Activated T-helper 17 cell treated with anti-CD3 and anti-CD28 coated beads, Interleukin-2, amount 50 U/mL, for 72 hours (primary cell): ENCODE results near the gene MYOC. TPM values are rescaled to one million over a fixed set of nuclear protein-coding genes. Genes with fewer than 3 reads are reported as not detected.
"Not testable (repeated sequence)": the region's sequence is repeated elsewhere in the genome, so short reads cannot be mapped to it uniquely, and the experiment has no call there.

Experiments
- ATAC-seq: fragments of 150-1000 bp; cut with Tn5 transposase; replicated peaks from 2 replicates; pipeline ENCODE4 v1.10.0; 2021; ENCODE audit warnings: mild to moderate bottlenecking, moderate library complexity
- H3K27ac Mint-ChIP-seq: one replicate; pipeline ENCODE4 v1.8.0; 2022; ENCODE audit warnings: mixed read lengths
- H3K27me3 Mint-ChIP-seq: one replicate; pipeline ENCODE4 v1.8.0; 2022; ENCODE audit warnings: mixed read lengths
- H3K36me3 Mint-ChIP-seq: one replicate; pipeline ENCODE4 v1.8.0; 2022; ENCODE audit warnings: low read depth, mild to moderate bottlenecking, mixed read lengths
- H3K4me1 Mint-ChIP-seq: one replicate; pipeline ENCODE4 v1.8.0; 2022; ENCODE audit warnings: mixed read lengths
- H3K4me3 Mint-ChIP-seq: one replicate; pipeline ENCODE4 v1.8.0; 2022; ENCODE audit warnings: mild to moderate bottlenecking, mixed read lengths
- H3K9me3 Mint-ChIP-seq: one replicate; pipeline ENCODE4 v1.8.0; 2022; ENCODE audit warnings: mixed read lengths
- total RNA-seq, 2 donors: library from RNA; stranded (reverse); gene quantifications; one replicate each; pipeline ENCODE4 v1.2.3, GENCODE V29; 2022

MYOC gene
- total RNA-seq, result not detected

DNA sequence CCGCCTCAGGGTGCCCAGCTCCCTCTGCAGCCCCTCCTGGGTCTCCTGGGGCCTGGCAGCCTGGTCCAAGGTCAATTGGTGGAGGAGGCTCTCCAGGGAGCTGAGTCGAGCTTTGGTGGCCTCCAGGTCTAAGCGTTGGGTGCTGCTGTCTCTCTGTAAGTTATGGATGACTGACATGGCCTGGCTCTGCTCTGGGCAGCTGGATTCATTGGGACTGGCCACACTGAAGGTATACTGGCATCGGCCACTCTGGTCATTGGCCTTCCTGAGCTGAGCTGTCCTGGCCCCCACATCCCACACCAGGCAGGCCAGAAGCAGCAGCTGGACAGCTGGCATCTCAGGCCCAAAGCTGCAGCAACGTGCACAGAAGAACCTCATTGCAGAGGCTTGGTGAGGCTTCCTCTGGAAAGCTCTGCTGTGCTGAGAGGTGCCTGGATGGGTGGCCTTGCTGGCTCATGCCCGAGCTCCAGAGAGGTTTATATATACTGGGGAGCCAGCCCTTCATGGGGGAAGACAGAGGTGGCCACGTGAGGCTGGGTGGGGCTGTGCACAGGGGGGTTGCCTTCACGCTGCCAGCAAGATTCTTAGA, at the start of gene MYOC:
Gene MYOC (minus strand): TSS at position 455 of the 589 bp plus-strand sequence. CDS start 77 bp downstream, at position 378.
- Mint-ChIP-seq H3K4me3 (no peak within 1 kb of the TSS), H3K9me3 (no peaks in the 10 kb centered on the region), H3K27ac (no peak within 1 kb of the TSS), H3K27me3 (no peaks in the 10 kb centered on the region), H3K4me1 (peaks cover 7% of the 10 kb centered on the region), H3K36me3 (no peaks in the 10 kb centered on the region)
- ATAC-seq, result no peak

DNA sequence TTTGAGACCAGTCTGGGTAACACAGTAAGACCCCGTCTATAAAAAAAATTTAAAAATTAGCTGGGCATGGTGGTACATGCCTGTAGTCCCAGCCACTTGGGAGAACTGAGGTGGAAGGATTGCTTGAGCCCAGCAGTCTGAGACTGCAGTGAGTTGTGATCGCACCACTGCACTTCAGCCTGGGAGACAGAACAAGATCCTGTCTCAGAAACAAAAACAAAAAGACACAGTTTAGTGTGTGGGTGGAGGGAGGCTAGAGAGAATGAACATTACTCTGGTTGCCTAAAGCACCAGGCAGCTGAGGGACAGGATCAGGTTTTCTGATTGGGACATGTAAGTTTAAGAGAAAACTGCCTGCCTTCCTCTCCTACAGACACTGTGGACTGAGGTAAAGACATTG, 47.0 kb upstream of the MYOC start:
- ATAC-seq, result no peak
- Mint-ChIP-seq H3K27me3 (no peaks in the 10 kb centered on the region), H3K27ac (no peak overlapping the region), H3K36me3 (peaks cover 55% of the 10 kb centered on the region), H3K9me3 (peaks cover 14% of the 10 kb centered on the region), H3K4me1 (no peaks in the 10 kb centered on the region), H3K4me3 (no peak overlapping the region)

- peaks cover 18% of the 10 kb centered on the region for H3K36me3 Mint-ChIP-seq
- ATAC-seq, H3K27ac Mint-ChIP-seq, H3K4me1 Mint-ChIP-seq, H3K4me3 Mint-ChIP-seq, H3K27me3 Mint-ChIP-seq: not testable (repeated sequence)
- H3K9me3 Mint-ChIP-seq, result peaks cover 14% of the 10 kb centered on the region
Measured at GRCh38 chr1:171695772-171696171, 43.3 kb upstream of the MYOC start.

GRCh38 chr1:171693541-171693940, 41.1 kb upstream of the MYOC start:
- H3K9me3 Mint-ChIP-seq, result peaks cover 15% of the 10 kb centered on the region
- not testable (repeated sequence) for H3K4me1 Mint-ChIP-seq, H3K4me3 Mint-ChIP-seq, H3K27ac Mint-ChIP-seq, ATAC-seq, H3K27me3 Mint-ChIP-seq, H3K36me3 Mint-ChIP-seq

- Mint-ChIP-seq H3K27me3 (peaks cover 3% of the 10 kb centered on the region), H3K36me3 (no peaks in the 10 kb centered on the region), H3K4me3 (no peak overlapping the region), H3K27ac (no peak overlapping the region), H3K9me3 (peaks cover 9% of the 10 kb centered on the region), H3K4me1 (no peaks in the 10 kb centered on the region)
- ATAC-seq, result no peak
Measured at GRCh38 chr1:171683870-171684269, 31.4 kb upstream of the MYOC start.

DNA sequence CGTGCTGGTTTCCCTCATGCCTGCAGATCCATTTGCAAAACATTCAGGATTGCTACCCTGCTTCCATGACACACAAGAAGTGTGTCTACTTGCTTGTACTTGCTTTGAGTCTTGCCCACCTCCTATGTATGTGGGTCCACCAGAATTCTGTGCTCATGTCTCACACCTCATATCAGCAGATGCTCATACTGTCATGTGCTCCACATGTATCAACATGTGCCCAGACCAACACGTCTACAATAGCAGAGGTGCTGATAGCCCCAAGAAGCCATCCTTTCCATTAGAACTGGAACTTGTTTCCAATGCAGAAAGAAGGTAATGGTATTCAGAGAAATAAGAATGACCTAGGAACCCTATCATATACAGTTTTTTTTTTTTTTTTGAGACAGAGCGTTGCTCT, 27.9 kb upstream of the MYOC start:
- Mint-ChIP-seq H3K4me1 (no peaks in the 10 kb centered on the region), H3K36me3 (no peaks in the 10 kb centered on the region), H3K9me3 (peaks cover 4% of the 10 kb centered on the region), H3K27ac (no peak overlapping the region), H3K4me3 (no peak overlapping the region), H3K27me3 (peaks cover 7% of the 10 kb centered on the region)
- ATAC-seq, result no peak

GRCh38 chr1:171676823-171677222, 24.3 kb upstream of the MYOC start:
- Mint-ChIP-seq H3K4me3 (no peak overlapping the region), H3K9me3 (no peaks in the 10 kb centered on the region)
- no peak for ATAC-seq

DNA sequence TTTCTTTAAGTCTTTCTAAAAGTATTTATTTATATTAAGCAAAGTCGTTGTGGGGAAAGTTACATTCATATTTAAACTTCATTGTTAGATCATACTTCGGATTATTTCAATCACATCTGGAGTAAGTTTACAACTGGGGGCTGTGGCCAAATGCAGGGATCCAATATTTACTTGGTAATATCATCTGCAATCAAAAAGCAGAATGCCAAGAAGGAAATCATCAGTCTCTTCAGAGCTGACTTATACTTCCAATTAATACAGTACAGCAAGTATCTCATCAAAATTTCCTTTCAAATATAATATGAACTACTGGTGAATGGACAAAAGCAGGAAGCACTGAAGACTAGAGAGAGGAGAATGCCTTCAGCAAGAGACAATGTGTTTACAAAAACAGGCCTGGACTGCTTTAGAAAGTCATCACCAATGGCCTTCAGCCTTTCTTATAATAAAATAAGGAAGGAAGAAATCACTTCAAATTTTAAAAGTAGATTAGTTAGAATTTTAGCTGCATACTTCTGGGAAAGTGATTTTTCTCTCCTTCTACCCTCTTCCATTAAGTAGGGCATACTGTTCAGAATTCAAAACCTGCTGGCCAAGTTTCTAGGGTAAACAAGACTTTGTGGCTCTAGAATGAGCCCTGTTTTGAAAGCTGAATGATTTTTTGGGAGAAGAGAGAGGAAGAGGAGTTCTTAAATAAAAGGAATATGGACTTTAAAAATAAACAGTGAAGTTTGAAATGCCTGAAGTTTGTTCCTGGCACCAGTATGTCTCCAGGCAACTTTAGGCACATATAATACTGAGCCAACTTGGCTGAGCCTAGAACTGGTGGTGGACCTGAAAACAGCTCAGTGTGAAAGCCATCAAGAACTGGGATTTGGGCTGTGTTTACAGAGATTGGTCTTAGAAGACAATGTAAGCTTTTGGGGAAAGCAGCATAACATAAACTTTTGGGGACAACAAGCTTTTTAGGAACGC, 22.2 kb upstream of the MYOC start:
- H3K27ac Mint-ChIP-seq, result no peak overlapping the region

More at GRCh38 chr1:171676823-171677222, 24.3 kb upstream of the MYOC start:
- no peaks in the 10 kb centered on the region for H3K36me3 Mint-ChIP-seq
- H3K27me3 Mint-ChIP-seq, result peaks cover 12% of the 10 kb centered on the region
- H3K4me1 Mint-ChIP-seq, result no peaks in the 10 kb centered on the region
- H3K27ac Mint-ChIP-seq, result no peak overlapping the region

DNA sequence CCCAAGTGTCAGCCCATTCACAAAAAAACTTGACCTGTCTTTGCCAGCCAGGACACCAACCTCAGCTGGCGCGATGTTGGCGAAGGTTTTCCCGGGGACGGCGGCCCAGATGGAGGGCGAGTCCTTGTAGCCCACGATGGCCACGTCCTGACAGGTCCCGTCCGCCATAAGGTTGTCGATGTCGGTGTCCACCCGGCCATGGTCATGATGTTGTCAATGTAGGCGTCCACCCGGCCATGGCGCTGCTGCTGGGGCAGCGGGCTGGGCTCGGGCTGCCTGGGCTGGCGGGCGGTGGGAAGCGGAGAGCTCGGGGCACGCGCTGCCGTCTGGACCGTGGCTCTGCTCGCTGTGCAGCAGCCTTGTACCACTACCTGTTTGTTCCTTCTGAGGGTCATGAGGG, 18.3 kb upstream of the MYOC start:
- peaks cover 8% of the 10 kb centered on the region for H3K27me3 Mint-ChIP-seq

More for the DNA sequence above, 22.2 kb upstream of the MYOC start:
- H3K9me3 Mint-ChIP-seq, result no peaks in the 10 kb centered on the region
- ATAC-seq, result no peak
- no peak overlapping the region for H3K4me3 Mint-ChIP-seq
- peaks cover 12% of the 10 kb centered on the region for H3K27me3 Mint-ChIP-seq
- H3K4me1 Mint-ChIP-seq, result no peaks in the 10 kb centered on the region
- no peaks in the 10 kb centered on the region for H3K36me3 Mint-ChIP-seq

GRCh38 chr1:171668372-171668771, 15.9 kb upstream of the MYOC start:
- peaks cover 4% of the 10 kb centered on the region for H3K27me3 Mint-ChIP-seq
- no peak for ATAC-seq
- no peaks in the 10 kb centered on the region for H3K9me3 Mint-ChIP-seq
- H3K27ac Mint-ChIP-seq, result no peak overlapping the region
- H3K4me1 Mint-ChIP-seq, result no peaks in the 10 kb centered on the region
- no peaks in the 10 kb centered on the region for H3K36me3 Mint-ChIP-seq
- H3K4me3 Mint-ChIP-seq, result no peak overlapping the region

More for the DNA sequence above, 18.3 kb upstream of the MYOC start:
- Mint-ChIP-seq H3K4me3 (no peak overlapping the region), H3K4me1 (no peaks in the 10 kb centered on the region), H3K27ac (no peak overlapping the region), H3K9me3 (no peaks in the 10 kb centered on the region), H3K36me3 (no peaks in the 10 kb centered on the region)
- no peak for ATAC-seq

- no peaks in the 10 kb centered on the region for H3K27me3 Mint-ChIP-seq
- H3K27ac Mint-ChIP-seq, result no peak overlapping the region
- ATAC-seq, result no peak
Measured at GRCh38 chr1:171666114-171666769, 13.8 kb upstream of the MYOC start.

GRCh38 chr1:171664976-171665375, 12.5 kb upstream of the MYOC start:
- no peaks in the 10 kb centered on the region for H3K27me3 Mint-ChIP-seq
- no peak overlapping the region for H3K27ac Mint-ChIP-seq
- H3K4me1 Mint-ChIP-seq, result no peaks in the 10 kb centered on the region

More at GRCh38 chr1:171666114-171666769, 13.8 kb upstream of the MYOC start:
- no peaks in the 10 kb centered on the region for H3K4me1 Mint-ChIP-seq
- H3K36me3 Mint-ChIP-seq, result no peaks in the 10 kb centered on the region
- no peaks in the 10 kb centered on the region for H3K9me3 Mint-ChIP-seq
- no peak overlapping the region for H3K4me3 Mint-ChIP-seq

GRCh38 chr1:171663854-171664575, 11.5 kb upstream of the MYOC start:
- Mint-ChIP-seq H3K27ac (no peak overlapping the region), H3K36me3 (no peaks in the 10 kb centered on the region), H3K9me3 (no peaks in the 10 kb centered on the region), H3K4me3 (no peak overlapping the region), H3K4me1 (no peaks in the 10 kb centered on the region), H3K27me3 (no peaks in the 10 kb centered on the region)
- no peak for ATAC-seq

More at GRCh38 chr1:171664976-171665375, 12.5 kb upstream of the MYOC start:
- Mint-ChIP-seq H3K9me3 (no peaks in the 10 kb centered on the region), H3K4me3 (no peak overlapping the region), H3K36me3 (no peaks in the 10 kb centered on the region)
- no peak for ATAC-seq
